ENCODE data around the gene FIG4. TPM values are rescaled to one million over a fixed set of nuclear protein-coding genes. Genes with fewer than 3 reads are reported as not detected.

FIG4 gene
- total RNA-seq, 2 donors from 2014 or later: 12.2 to 17.2 TPM

DNA sequence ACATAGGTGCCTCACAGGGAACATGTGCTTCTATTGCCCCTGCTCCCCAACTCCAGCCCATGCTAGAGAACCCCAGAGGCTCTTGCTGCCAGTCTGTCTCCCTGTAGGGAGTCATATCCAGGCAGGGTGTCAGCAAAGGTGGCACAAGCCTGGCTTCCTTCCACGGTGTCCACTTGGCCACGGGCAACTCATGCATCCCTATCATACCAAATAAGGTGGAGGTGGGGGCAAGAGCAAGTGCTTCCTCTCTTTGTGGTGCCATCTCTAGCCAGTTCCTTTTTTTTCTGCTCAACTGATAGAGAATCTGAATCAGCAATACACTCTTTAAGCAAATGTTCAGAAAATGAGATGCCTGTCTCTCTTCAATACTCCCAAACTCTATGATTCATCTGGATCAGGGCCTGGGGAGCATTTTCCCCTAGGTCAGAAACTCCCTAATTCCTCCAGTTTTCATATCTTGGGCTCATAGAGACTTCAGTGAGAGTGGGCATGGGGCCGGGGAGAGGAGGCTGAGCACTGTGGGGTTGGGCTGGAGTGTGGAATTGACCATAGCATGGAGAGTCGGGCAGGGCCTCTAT is 182.0 kb downstream of the FIG4 start:
- no peak overlapping the region for H3K27ac ChIP-seq
- no peak overlapping the region for H3K9ac ChIP-seq (ENCODE audit: low read depth in 2 of 2, low read length in 2 of 2)
- intact Hi-C loops (cut with DNase I): no loop called here
- H3K9me3 ChIP-seq: no peaks in the 10 kb centered on the region
- no peaks in the 10 kb centered on the region for H3K36me3 ChIP-seq
- no peak overlapping the region for H3K4me3 ChIP-seq
- no peaks in the 10 kb centered on the region for H3K4me1 ChIP-seq
- TF ChIP-seq, protein P1, sequence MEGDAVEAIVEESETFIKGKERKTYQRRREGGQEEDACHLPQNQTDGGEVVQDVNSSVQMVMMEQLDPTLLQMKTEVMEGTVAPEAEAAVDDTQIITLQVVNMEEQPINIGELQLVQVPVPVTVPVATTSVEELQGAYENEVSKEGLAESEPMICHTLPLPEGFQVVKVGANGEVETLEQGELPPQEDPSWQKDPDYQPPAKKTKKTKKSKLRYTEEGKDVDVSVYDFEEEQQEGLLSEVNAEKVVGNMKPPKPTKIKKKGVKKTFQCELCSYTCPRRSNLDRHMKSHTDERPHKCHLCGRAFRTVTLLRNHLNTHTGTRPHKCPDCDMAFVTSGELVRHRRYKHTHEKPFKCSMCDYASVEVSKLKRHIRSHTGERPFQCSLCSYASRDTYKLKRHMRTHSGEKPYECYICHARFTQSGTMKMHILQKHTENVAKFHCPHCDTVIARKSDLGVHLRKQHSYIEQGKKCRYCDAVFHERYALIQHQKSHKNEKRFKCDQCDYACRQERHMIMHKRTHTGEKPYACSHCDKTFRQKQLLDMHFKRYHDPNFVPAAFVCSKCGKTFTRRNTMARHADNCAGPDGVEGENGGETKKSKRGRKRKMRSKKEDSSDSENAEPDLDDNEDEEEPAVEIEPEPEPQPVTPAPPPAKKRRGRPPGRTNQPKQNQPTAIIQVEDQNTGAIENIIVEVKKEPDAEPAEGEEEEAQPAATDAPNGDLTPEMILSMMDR (IDR thresholded peaks at IDR 0.05): no peak
- H3K27me3 ChIP-seq: no peaks in the 10 kb centered on the region
- DNase-seq: no peak

DNA sequence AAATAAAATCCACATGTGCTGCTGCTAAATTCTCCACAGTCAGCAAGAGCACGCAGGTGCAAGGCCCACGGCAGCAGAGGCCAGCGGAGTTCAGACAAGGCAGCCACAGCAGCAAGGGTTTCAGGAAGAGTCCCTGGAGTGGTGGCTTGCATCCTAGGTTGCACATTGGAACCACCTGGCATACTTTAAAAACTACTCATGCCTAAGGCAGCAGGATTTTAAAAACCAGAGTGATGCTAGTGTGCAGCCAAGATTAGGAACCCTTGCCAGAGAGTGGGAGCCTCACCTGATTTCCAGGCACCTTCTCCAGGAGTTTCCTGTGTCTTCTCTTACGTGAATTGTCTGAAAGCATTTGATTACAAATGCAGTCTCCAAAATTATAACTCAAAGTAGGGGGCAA is 183.0 kb downstream of the FIG4 start:
- Histone ChIP-seq H3K4me1 (no peaks in the 10 kb centered on the region), H3K9me3 (no peaks in the 10 kb centered on the region), H3K27me3 (no peaks in the 10 kb centered on the region), H3K27ac (no peak overlapping the region), H3K4me3 (no peak overlapping the region), H3K9ac (ENCODE audit: low read depth in 2 of 2, low read length in 2 of 2) (no peak overlapping the region), H3K36me3 (no peaks in the 10 kb centered on the region)
- DNase-seq: no peak
- TF ChIP-seq, protein P1 (IDR thresholded peaks at IDR 0.05): no peak
- intact Hi-C loops (cut with DNase I): no loop called here

DNA sequence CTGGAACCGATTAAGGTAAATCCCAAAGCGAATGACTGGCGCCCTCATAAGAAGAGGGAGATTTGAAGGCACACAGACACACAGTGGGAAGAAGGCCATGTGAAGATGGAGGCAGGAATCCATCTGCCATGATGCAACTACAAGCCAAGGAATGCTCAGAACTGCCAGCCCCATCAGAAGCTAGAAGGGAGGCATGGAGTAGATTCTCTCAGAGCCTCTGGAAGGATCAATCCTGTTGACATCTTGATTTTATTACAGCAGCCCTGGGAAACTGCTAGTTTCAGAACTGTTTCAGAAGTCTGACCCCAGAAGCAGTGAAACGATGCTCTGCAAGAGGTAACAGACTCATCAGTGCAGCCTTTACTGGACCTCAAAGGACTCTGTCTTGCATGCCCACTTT is 183.5 kb downstream of the FIG4 start:
- DNase-seq: no peak
- Histone ChIP-seq H3K27me3 (no peaks in the 10 kb centered on the region), H3K27ac (no peak overlapping the region), H3K9ac (ENCODE audit: low read depth in 2 of 2, low read length in 2 of 2) (no peak overlapping the region), H3K4me1 (no peaks in the 10 kb centered on the region), H3K4me3 (no peak overlapping the region), H3K36me3 (no peaks in the 10 kb centered on the region), H3K9me3 (no peaks in the 10 kb centered on the region)
- TF ChIP-seq, protein P1 (IDR thresholded peaks at IDR 0.05): no peak
- intact Hi-C loops (cut with DNase I): no loop called here

Other genes starting within 250 kb of the FIG4 start
- gene MICAL1, start 235.5 kb upstream of the FIG4 start, total RNA-seq: 10 to 100 TPM; 45.3 to 55.9 TPM
- gene ZBTB24, start 208.1 kb upstream of the FIG4 start, total RNA-seq: 1 to 10 TPM; 5.4 to 7.6 TPM
- 1 to 10 TPM; 5.6 to 5.7 TPM for gene AK9, start 94 bp upstream of the FIG4 start, total RNA-seq

Measured in colonic mucosa (tissue), 4 donors.